ENCODE measurements around the gene MAPK8IP2.

DNA sequence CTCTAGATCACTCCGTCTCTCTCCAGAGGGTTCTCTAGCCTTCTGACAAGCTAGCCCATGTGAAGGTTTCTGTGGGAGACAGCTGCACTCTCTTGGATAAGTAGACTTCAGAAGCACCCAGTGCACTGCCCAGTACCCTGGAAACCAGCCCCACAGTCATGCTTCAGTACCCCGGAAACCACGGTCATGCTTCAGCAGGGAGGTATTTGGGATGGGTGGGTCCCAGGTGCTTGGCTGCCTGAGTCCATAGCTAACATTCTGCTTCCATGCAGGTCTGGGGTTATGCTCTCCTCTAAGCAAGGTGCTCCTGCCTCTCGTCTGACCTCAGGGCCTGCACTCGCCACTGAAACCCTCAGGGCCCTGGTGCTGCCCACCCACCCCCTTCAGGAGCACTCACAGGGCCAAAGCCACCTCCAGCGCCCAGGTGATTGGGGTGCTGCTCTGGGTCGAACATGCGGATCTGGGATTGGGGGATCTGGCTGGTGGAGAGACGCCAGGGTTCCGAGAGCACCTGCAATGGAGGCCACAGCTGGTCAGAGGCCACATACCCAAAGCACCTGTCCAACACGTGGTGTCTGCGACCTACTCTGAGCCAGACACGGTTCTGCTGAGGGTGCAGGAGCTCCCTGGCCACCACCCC, 30.6 kb upstream of the MAPK8IP2 start:
- TF ChIP-seq, protein P1, sequence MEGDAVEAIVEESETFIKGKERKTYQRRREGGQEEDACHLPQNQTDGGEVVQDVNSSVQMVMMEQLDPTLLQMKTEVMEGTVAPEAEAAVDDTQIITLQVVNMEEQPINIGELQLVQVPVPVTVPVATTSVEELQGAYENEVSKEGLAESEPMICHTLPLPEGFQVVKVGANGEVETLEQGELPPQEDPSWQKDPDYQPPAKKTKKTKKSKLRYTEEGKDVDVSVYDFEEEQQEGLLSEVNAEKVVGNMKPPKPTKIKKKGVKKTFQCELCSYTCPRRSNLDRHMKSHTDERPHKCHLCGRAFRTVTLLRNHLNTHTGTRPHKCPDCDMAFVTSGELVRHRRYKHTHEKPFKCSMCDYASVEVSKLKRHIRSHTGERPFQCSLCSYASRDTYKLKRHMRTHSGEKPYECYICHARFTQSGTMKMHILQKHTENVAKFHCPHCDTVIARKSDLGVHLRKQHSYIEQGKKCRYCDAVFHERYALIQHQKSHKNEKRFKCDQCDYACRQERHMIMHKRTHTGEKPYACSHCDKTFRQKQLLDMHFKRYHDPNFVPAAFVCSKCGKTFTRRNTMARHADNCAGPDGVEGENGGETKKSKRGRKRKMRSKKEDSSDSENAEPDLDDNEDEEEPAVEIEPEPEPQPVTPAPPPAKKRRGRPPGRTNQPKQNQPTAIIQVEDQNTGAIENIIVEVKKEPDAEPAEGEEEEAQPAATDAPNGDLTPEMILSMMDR (conservative IDR thresholded peaks at IDR 0.05; ENCODE audit: low read depth, low read length) = no peak
- no peak for TF ChIP-seq EZH2 (IDR thresholded peaks at IDR 0.05; ENCODE audit: borderline replicate concordance, low read depth, low read length, poor library complexity, severe bottlenecking)
